SK-N-MC (cell line): Measurements from ENCODE around the gene DLL1.

ENCODE experiments used
- EZH2 ChIP-seq: fragments of 200-600 bp; sonication (generic); IDR thresholded peaks from one replicate; pipeline ENCODE4 v1.6.1; 2017; ENCODE audit warnings: antibody characterized with exemption
- POLR2AphosphoS5 ChIP-seq: IDR thresholded peaks from 2 replicates; pipeline ENCODE4 v1.6.1; 2012; ENCODE audit warnings: mild to moderate bottlenecking, low read depth, low read length, borderline replicate concordance

DNA sequence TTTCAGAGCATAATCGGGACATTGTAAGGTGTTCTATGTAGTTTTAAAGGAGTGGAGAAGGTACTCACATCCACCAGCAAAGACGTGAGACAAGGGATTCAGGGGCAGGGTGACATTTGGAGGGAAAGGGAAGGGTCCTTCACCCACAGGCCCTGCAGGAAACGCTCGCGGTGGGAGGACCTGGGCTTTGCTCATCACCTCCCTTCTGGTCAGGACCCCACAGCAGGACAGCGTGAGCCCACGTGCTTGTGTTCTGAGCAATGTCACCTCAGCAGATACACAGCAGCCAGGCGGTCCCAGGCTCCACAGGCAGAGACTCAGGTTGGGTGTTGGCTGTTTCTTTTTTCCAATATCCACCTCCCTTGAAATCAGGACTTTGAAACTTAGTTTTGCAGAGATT lies 27.5 kb downstream of the DLL1 start:
- TF ChIP-seq POLR2AphosphoS5 (no peak), EZH2 (no peak)
